HEK293 (cell line): ENCODE results near the gene HASPIN.

Source experiments
- CTCF ChIA-PET: fragments of 350-600 bp; formaldehyde crosslinking; extraction: SDS; loops from one replicate; lab custom pipeline; 2021; ENCODE audit warnings: antibody characterized with exemption; lab: Yijun Ruan, JAX
- POLR2A ChIA-PET: fragments of 300-600 bp; formaldehyde crosslinking; extraction: SDS; loops from one replicate; lab custom pipeline; 2020; ENCODE audit warnings: antibody characterized with exemption, inconsistent platforms; lab: Yijun Ruan, JAX
- H3K27ac ChIP-seq: fragments of 200-500 bp; sonication (Bioruptor generic); 2 replicates; pipeline ENCODE4 v1.5.1; 2014; ENCODE audit warnings: low read depth, low read length, control low read depth, inconsistent platforms; ENCODE audit errors: extremely low read depth
- H3K36me3 ChIP-seq, 2 experiments: fragments of 200-500 bp in 1 of 2; sonication (Bioruptor generic) in 1 of 2; 1 replicate in 1 of 2; 2 replicates in 1 of 2; pipeline ENCODE4 v1.5.1; 2014 to 2017; ENCODE audit warnings: inconsistent platforms in 2 of 2, low read length in 2 of 2; ENCODE audit not compliant: control insufficient read depth in 2 of 2, insufficient read depth in 1 of 2
- H3K4me1 ChIP-seq: fragments of 200-500 bp; sonication (Bioruptor generic); 2 replicates; pipeline ENCODE4 v1.5.1; 2014; ENCODE audit warnings: mild to moderate bottlenecking, low read length, inconsistent platforms; ENCODE audit not compliant: control insufficient read depth, insufficient read depth
- H3K4me3 ChIP-seq: 2 replicates; pipeline ENCODE4 v1.5.1; 2011; ENCODE audit warnings: low read depth, mild to moderate bottlenecking, control low read depth, low read length, moderate library complexity
- H3K9me3 ChIP-seq: fragments of 200-500 bp; sonication (Bioruptor generic); 2 replicates; pipeline ENCODE4 v1.5.1; 2014; ENCODE audit warnings: low read depth, low read length, inconsistent platforms; ENCODE audit not compliant: control insufficient read depth, insufficient read depth
- FEZF1 ChIP-seq: fragments of 450-650 bp; formaldehyde crosslinking; IDR thresholded peaks from 2 replicates; pipeline ENCODE4 v1.5.1; 2016; ENCODE audit warnings: missing biosample characterization, missing genetic modification characterization
- GLIS1 ChIP-seq: fragments of 450-650 bp; formaldehyde crosslinking; IDR thresholded peaks from 2 replicates; pipeline ENCODE4 v1.5.1; 2016; ENCODE audit warnings: missing biosample characterization, missing genetic modification characterization
- KLF8 ChIP-seq: fragments of 450-650 bp; formaldehyde crosslinking; IDR thresholded peaks from 2 replicates; pipeline ENCODE4 v1.5.1; 2016; ENCODE audit warnings: missing biosample characterization, missing genetic modification characterization
- MYNN ChIP-seq: fragments of 450-650 bp; formaldehyde crosslinking; IDR thresholded peaks from 2 replicates; pipeline ENCODE4 v1.5.1; 2016; ENCODE audit warnings: missing biosample characterization, missing genetic modification characterization, borderline replicate concordance
- OSR2 ChIP-seq: fragments of 450-650 bp; formaldehyde crosslinking; IDR thresholded peaks from 2 replicates; pipeline ENCODE4 v1.5.1; 2016; ENCODE audit warnings: missing biosample characterization, missing genetic modification characterization
- SCRT1 ChIP-seq: fragments of 450-650 bp; formaldehyde crosslinking; IDR thresholded peaks from 2 replicates; pipeline ENCODE4 v1.5.1; 2016; ENCODE audit warnings: missing biosample characterization, missing genetic modification characterization, borderline replicate concordance
- SP7 ChIP-seq: fragments of 450-650 bp; formaldehyde crosslinking; IDR thresholded peaks from 2 replicates; pipeline ENCODE4 v1.5.1; 2016; ENCODE audit warnings: missing biosample characterization, missing genetic modification characterization
- ZIC2 ChIP-seq: fragments of 450-650 bp; formaldehyde crosslinking; IDR thresholded peaks from 2 replicates; pipeline ENCODE4 v1.5.1; 2016; ENCODE audit warnings: missing biosample characterization, missing genetic modification characterization
- ZNF121 ChIP-seq: fragments of 450-650 bp; formaldehyde crosslinking; IDR thresholded peaks from 2 replicates; pipeline ENCODE4 v1.5.1; 2016; ENCODE audit warnings: missing biosample characterization, missing genetic modification characterization
- ZNF132 ChIP-seq: fragments of 450-650 bp; formaldehyde crosslinking; IDR thresholded peaks from 2 replicates; pipeline ENCODE4 v1.5.1; 2017; ENCODE audit warnings: missing biosample characterization, missing genetic modification characterization, borderline replicate concordance
- ZNF138 ChIP-seq: fragments of 450-650 bp; formaldehyde crosslinking; IDR thresholded peaks from 2 replicates; pipeline ENCODE4 v1.5.1; 2016; ENCODE audit warnings: missing biosample characterization, missing genetic modification characterization, borderline replicate concordance
- ZNF324 ChIP-seq: fragments of 450-650 bp; formaldehyde crosslinking; IDR thresholded peaks from 2 replicates; pipeline ENCODE4 v1.5.1; 2016; ENCODE audit warnings: missing biosample characterization, missing genetic modification characterization
- ZNF335 ChIP-seq: fragments of 450-650 bp; formaldehyde crosslinking; conservative IDR thresholded peaks from 2 replicates; pipeline ENCODE4 v1.5.1; 2016; ENCODE audit warnings: missing biosample characterization, missing genetic modification characterization
- ZNF37A ChIP-seq: fragments of 450-650 bp; IDR thresholded peaks from 2 replicates; pipeline ENCODE4 v1.5.1; 2018; ENCODE audit warnings: missing biosample characterization, missing genetic modification characterization
- ZNF433 ChIP-seq: fragments of 450-650 bp; formaldehyde crosslinking; IDR thresholded peaks from 2 replicates; pipeline ENCODE4 v1.5.1; 2016; ENCODE audit warnings: missing biosample characterization, missing genetic modification characterization, low read depth
- ZNF624 ChIP-seq: fragments of 450-650 bp; formaldehyde crosslinking; IDR thresholded peaks from 2 replicates; pipeline ENCODE4 v1.5.1; 2017; ENCODE audit warnings: missing biosample characterization, missing genetic modification characterization
- ZNF626 ChIP-seq: fragments of 450-650 bp; sonication (Bioruptor Pico); formaldehyde crosslinking; IDR thresholded peaks from 2 replicates; pipeline ENCODE4 v1.5.1; 2018; ENCODE audit warnings: missing biosample characterization, missing genetic modification characterization, inconsistent platforms
- ZNF629 ChIP-seq: fragments of 450-650 bp; formaldehyde crosslinking; IDR thresholded peaks from 2 replicates; pipeline ENCODE4 v1.5.1; 2017; ENCODE audit warnings: missing biosample characterization, missing genetic modification characterization
- ZNF843 ChIP-seq: fragments of 450-650 bp; formaldehyde crosslinking; IDR thresholded peaks from 2 replicates; pipeline ENCODE4 v1.5.1; 2016; ENCODE audit warnings: missing biosample characterization, missing genetic modification characterization
- ZSCAN30 ChIP-seq: fragments of 450-650 bp; IDR thresholded peaks from 2 replicates; pipeline ENCODE4 v1.5.1; 2018; ENCODE audit warnings: missing biosample characterization, mild to moderate bottlenecking, missing genetic modification characterization, moderate library complexity
- TF ChIP-seq, protein P1 (sequence below): fragments of 450-650 bp; IDR thresholded peaks from 2 replicates; pipeline ENCODE4 v1.5.1; 2018; ENCODE audit warnings: missing biosample characterization, missing genetic modification characterization
- TF ChIP-seq, protein P2 (sequence below): fragments of 450-650 bp; formaldehyde crosslinking; conservative IDR thresholded peaks from 2 replicates; pipeline ENCODE4 v1.5.1; 2016; ENCODE audit warnings: low read depth, missing biosample characterization, missing genetic modification characterization
- TF ChIP-seq, protein P3 (sequence below): fragments of 450-650 bp; formaldehyde crosslinking; IDR thresholded peaks from 2 replicates; pipeline ENCODE4 v1.5.1; 2016; ENCODE audit warnings: missing biosample characterization, missing genetic modification characterization
- TF ChIP-seq, protein P4 (sequence below): fragments of 450-650 bp; formaldehyde crosslinking; IDR thresholded peaks from 2 replicates; pipeline ENCODE4 v1.5.1; 2016; ENCODE audit warnings: missing biosample characterization, missing genetic modification characterization

The HASPIN gene

DNA sequence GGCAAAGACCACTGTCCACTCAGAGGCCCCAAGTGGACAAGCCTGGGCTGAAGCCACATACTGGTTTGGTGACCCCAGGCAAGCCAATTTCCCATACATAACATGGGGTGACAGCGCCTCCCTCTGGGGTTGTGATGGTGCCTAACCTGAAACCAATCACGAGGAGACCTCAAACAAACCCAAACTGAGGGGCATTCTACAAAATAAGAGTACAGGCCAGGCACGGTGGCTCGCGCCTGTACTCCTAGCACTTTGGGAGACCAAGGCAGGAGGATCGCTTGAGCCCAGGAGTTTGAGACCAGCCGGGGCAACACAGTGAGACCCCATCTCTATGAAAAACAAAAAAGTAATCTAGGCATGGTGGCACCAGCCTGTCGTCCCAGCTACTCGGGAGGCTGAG is 31.4 kb upstream of the HASPIN start (continued):
- TF ChIP-seq ZNF121 (tag by site-specific recombination) (peak; percentile 98), MYNN (tag by site-specific recombination) (peak; percentile 50; the same call in 1 of the 2 replicates), ZNF626 (tag by site-specific recombination) (no peak), ZNF335 (tag by site-specific recombination) (no peak), ZNF433 (no peak), ZNF37A (tag by site-specific recombination) (no peak)
- TF ChIP-seq, protein P1, sequence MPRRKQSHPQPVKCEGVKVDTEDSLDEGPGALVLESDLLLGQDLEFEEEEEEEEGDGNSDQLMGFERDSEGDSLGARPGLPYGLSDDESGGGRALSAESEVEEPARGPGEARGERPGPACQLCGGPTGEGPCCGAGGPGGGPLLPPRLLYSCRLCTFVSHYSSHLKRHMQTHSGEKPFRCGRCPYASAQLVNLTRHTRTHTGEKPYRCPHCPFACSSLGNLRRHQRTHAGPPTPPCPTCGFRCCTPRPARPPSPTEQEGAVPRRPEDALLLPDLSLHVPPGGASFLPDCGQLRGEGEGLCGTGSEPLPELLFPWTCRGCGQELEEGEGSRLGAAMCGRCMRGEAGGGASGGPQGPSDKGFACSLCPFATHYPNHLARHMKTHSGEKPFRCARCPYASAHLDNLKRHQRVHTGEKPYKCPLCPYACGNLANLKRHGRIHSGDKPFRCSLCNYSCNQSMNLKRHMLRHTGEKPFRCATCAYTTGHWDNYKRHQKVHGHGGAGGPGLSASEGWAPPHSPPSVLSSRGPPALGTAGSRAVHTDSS (tag by site-specific recombination) = no peak
- TF ChIP-seq, all 188 proteins: peak for 2

DNA sequence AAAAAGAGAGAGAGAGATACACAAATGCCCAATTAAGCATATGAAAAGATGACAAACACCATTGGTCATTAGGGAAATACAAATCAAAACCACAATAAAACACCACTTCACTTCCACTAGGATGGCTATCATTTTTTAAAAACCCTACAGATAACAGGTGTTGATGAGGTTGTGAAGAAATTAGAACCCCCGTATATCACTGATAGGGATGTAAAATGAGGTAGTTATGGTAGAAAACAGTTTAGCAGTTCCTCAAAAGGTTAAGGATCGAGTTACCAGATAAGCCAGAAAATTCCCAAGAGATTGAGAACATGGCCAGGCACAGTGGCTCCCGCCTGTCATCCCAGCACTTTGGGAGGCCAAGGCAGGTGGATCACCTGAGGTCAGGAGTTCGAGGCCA is 30.6 kb upstream of the HASPIN start:
- no peaks in the 10 kb centered on the region; a peak in 1 of 3 replicates for H3K36me3 ChIP-seq

DNA sequence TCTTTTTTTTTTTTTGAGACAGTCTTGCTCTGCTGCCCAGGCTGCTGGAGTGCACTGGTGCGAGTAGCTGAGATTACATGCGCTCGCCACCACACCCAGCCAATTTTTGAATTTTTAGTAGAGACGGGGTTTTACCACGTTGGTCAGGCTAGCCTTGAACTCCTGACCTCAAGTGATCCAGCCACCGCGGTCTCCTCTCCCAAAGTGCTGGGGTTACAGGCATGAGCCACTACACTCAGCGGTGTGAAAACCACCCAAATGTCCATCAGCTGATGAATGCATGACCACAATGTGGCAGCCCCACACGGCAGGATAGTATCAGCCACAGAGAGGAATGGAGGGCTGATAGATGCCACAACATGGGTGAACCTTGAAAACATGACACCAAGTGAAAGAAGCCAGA is 29.9 kb upstream of the HASPIN start:
- H3K9me3 ChIP-seq = no peaks in the 10 kb centered on the region
- TF ChIP-seq SCRT1 (tag by site-specific recombination) (no peak), ZNF433 (no peak), ZNF138 (tag by site-specific recombination) (no peak), ZNF624 (tag by site-specific recombination) (no peak), ZNF132 (no peak), ZIC2 (tag by site-specific recombination) (no peak)
- TF ChIP-seq, protein P2, sequence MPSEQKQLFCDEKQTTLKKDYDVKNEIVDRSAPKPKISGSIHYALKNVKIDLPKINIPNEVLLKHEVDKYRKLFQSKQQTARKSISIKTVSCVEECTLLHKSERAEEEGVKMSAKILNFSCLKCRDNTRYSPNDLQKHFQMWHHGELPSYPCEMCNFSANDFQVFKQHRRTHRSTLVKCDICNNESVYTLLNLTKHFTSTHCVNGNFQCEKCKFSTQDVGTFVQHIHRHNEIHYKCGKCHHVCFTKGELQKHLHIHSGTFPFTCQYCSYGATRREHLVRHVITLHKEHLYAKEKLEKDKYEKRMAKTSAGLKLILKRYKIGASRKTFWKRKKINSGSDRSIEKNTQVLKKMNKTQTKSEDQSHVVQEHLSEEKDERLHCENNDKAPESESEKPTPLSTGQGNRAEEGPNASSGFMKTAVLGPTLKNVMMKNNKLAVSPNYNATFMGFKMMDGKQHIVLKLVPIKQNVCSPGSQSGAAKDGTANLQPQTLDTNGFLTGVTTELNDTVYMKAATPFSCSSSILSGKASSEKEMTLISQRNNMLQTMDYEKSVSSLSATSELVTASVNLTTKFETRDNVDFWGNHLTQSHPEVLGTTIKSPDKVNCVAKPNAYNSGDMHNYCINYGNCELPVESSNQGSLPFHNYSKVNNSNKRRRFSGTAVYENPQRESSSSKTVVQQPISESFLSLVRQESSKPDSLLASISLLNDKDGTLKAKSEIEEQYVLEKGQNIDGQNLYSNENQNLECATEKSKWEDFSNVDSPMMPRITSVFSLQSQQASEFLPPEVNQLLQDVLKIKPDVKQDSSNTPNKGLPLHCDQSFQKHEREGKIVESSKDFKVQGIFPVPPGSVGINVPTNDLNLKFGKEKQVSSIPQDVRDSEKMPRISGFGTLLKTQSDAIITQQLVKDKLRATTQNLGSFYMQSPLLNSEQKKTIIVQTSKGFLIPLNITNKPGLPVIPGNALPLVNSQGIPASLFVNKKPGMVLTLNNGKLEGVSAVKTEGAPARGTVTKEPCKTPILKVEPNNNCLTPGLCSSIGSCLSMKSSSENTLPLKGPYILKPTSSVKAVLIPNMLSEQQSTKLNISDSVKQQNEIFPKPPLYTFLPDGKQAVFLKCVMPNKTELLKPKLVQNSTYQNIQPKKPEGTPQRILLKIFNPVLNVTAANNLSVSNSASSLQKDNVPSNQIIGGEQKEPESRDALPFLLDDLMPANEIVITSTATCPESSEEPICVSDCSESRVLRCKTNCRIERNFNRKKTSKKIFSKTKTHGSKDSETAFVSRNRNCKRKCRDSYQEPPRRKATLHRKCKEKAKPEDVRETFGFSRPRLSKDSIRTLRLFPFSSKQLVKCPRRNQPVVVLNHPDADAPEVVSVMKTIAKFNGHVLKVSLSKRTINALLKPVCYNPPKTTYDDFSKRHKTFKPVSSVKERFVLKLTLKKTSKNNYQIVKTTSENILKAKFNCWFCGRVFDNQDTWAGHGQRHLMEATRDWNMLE = no peak
- TF ChIP-seq, all 188 proteins: peak for 0
- POLR2A ChIA-PET = interaction anchor here (1.5 kb wide), 1 partner anchor 30 kb away, joined by 3 read pairs; the partner anchor contains the start of gene HASPIN
- CTCF ChIA-PET = interaction anchor here (0.6 to 0.7 kb wide), 2 partner anchors 11 to 535 kb away, joined by 3 read pairs; no protein-coding TSS in a partner anchor
- Histone ChIP-seq H3K4me3 (no peak overlapping the region), H3K4me1 (no peaks in the 10 kb centered on the region; the same call in 1 of the 2 replicates), H3K27ac (no peak overlapping the region), H3K36me3 (no peaks in the 10 kb centered on the region; a peak in 1 of 3 replicates)

More for the DNA sequence above, 30.6 kb upstream of the HASPIN start:
- POLR2A ChIA-PET = interaction anchor here (1.5 kb wide), 1 partner anchor 31 kb away, joined by 3 read pairs; the partner anchor contains the start of gene HASPIN
- CTCF ChIA-PET = no interaction called here
- TF ChIP-seq KLF8 (0 out of 2 replicates have a peak, but pooled peaks have one; percentile 18), SP7 (tag by site-specific recombination) (0 out of 2 replicates have a peak, but pooled peaks have one; percentile 15), OSR2 (tag by site-specific recombination) (peak; percentile 25; the same call in 1 of the 2 replicates), ZNF843 (tag by site-specific recombination) (peak; percentile 29; the same call in 1 of the 2 replicates), ZSCAN30 (tag by site-specific recombination) (no peak), GLIS1 (no peak), ZNF324 (no peak), ZNF629 (tag by site-specific recombination) (0 out of 2 replicates have a peak, but pooled peaks have one; percentile 16), FEZF1 (tag by site-specific recombination) (peak; percentile 51; the same call in 1 of the 2 replicates)
- TF ChIP-seq, protein P3, sequence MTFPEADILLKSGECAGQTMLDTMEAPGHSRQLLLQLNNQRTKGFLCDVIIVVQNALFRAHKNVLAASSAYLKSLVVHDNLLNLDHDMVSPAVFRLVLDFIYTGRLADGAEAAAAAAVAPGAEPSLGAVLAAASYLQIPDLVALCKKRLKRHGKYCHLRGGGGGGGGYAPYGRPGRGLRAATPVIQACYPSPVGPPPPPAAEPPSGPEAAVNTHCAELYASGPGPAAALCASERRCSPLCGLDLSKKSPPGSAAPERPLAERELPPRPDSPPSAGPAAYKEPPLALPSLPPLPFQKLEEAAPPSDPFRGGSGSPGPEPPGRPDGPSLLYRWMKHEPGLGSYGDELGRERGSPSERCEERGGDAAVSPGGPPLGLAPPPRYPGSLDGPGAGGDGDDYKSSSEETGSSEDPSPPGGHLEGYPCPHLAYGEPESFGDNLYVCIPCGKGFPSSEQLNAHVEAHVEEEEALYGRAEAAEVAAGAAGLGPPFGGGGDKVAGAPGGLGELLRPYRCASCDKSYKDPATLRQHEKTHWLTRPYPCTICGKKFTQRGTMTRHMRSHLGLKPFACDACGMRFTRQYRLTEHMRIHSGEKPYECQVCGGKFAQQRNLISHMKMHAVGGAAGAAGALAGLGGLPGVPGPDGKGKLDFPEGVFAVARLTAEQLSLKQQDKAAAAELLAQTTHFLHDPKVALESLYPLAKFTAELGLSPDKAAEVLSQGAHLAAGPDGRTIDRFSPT (tag by site-specific recombination) = peak; percentile 13; the same call in 1 of the 2 replicates
- TF ChIP-seq, protein P4, sequence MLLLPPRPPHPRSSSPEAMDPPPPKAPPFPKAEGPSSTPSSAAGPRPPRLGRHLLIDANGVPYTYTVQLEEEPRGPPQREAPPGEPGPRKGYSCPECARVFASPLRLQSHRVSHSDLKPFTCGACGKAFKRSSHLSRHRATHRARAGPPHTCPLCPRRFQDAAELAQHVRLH (tag by site-specific recombination) = peak; percentile 64; the same call in 1 of the 2 replicates
- TF ChIP-seq, all 188 proteins: peak for 8
- no peaks in the 10 kb centered on the region; the same call in 1 of the 2 replicates for H3K4me1 ChIP-seq
- no peak overlapping the region for H3K27ac ChIP-seq
- H3K4me3 ChIP-seq = no peak overlapping the region
- H3K9me3 ChIP-seq = no peaks in the 10 kb centered on the region
